GM10266 (cell line): ENCODE results near the gene ABHD12B.
A peak's percentile ranks its signal among the peaks of the same experiment; 100 is the strongest.
"Not testable (repeated sequence)": the region's sequence is repeated elsewhere in the genome, so short reads cannot be mapped to it uniquely, and the experiment has no call there.

Experiments
- DNase-seq: peaks from one replicate; pipeline ENCODE4 v3.0.0; 2012; ENCODE audit errors: extremely low spot score
- CTCF ChIP-seq: IDR thresholded peaks from 2 replicates; pipeline ENCODE4 v1.5.1; 2012; ENCODE audit warnings: mild to moderate bottlenecking, low read depth; ENCODE audit not compliant: control insufficient read depth, insufficient read depth; ENCODE audit errors: missing control alignments

ABHD12B gene

GRCh38 chr14:50937800-50938199 is 65.9 kb downstream of the ABHD12B start:
- TF ChIP-seq CTCF: no peak
- no peak for DNase-seq

GRCh38 chr14:50941151-50941550 is 69.3 kb downstream of the ABHD12B start:
- TF ChIP-seq CTCF: no peak
- no peak for DNase-seq

DNA sequence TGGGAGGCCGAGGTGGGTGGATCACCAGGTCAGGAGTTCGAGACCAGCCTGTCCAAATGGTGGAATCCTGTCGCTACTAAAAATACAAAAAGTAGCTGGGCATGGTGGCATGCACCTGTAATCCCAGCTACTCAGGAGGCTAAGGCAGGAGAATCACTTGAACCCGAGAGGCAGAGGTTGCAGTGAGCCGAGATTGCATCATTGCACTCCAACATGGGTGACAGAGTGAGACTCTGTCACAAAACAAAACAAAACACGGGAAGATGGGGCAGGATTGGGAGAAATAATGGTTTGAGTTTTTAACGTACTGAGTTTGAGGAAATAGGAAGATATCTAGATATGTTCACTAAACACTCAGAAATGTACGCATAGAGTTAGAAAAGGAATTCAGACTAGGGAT is 69.8 kb downstream of the ABHD12B start:
- not testable (repeated sequence) for DNase-seq

- no peak for TF ChIP-seq CTCF
- no peak for DNase-seq
These were observed 71.5 kb downstream of the ABHD12B start for GRCh38 chr14:50943261-50943942.

DNA sequence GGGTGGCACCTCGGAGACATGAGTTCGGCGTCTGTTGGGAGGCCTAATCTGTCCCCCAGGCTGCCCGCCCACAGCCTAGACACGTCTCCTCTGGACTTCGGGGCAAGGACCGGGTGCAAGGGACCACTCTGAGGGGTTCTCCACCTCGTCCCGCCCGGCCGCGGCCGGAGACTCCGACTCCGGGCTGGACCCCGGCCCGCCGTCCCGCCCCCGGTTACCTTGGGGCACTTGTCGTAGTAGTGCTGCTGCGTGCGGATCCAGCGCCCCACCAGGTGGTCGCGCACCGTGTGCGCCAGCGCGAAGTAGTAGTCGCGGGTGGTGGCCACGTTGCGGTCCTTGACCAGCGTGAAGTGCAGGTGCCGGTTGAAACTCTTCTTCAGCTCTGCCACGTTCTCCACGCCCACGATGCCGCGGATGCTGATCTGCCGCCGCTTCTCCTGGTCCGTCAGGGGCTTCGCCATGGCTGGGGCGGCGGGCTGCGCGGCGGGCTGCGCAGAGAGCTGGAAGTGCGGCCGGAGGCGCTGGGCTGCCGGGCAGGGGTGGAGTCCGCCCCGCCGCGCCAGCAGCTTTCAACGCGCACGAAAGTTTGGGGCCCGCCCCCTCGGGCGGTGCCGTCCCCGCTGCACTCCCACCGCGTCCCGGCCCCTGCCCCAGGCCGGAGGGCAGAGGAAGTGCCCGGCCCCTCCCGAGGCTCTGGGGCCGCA is 72.2 kb downstream of the ABHD12B start, which contains the start of gene PYGL:
PYGL (minus strand) TSS at position 541 of the 704 bp plus-strand sequence; CDS start at position 461, 80 bp downstream.
- TF ChIP-seq CTCF: no peak
- peak; percentile 70 for DNase-seq

GRCh38 chr14:50944647-50945413 is 73.0 kb downstream of the ABHD12B start:
- no peak for DNase-seq
- TF ChIP-seq CTCF: no peak

GRCh38 chr14:50946234-50946935 is 74.5 kb downstream of the ABHD12B start:
- TF ChIP-seq CTCF: no peak
- DNase-seq: no peak
